MCF 10A (cell line): Measurements from ENCODE around the gene DDX59. TPM values are rescaled to one million over a fixed set of nuclear protein-coding genes. Genes with fewer than 3 reads are reported as not detected.

Experiments used
- BruUV-seq: library from RNA; stranded (reverse); fragments of 400-500 nt; replicated peaks from 2 replicates; lab custom pipeline; 2021; lab: Mats Ljungman, UMichigan
- CTCF ChIA-PET: fragments of 300-600 bp; sonication (Branson Sonifier 250); formaldehyde crosslinking; extraction: SDS; loops from one replicate; lab custom pipeline; 2021; ENCODE audit warnings: antibody characterized with exemption, inconsistent platforms; lab: Yijun Ruan, JAX
- POLR2A ChIA-PET: fragments of 300-600, 350-650 bp; sonication (Branson Sonifier 250); formaldehyde crosslinking; extraction: SDS; loops from one replicate; lab custom pipeline; 2020; ENCODE audit warnings: antibody characterized with exemption, inconsistent platforms; lab: Yijun Ruan, JAX
- DNase-seq: peaks from one replicate; pipeline ENCODE4 v3.0.0-alpha.2; 2018; ENCODE audit not compliant: unreplicated experiment
- H3K27ac Mint-ChIP-seq: one replicate; pipeline ENCODE4 v1.8.0; 2022; ENCODE audit warnings: mild to moderate bottlenecking, low read depth, mixed read lengths; ENCODE audit not compliant: unreplicated experiment
- H3K27me3 Mint-ChIP-seq: one replicate; pipeline ENCODE4 v1.8.0; 2022; ENCODE audit warnings: mixed read lengths; ENCODE audit not compliant: insufficient read depth, unreplicated experiment
- H3K36me3 Mint-ChIP-seq: one replicate; pipeline ENCODE4 v1.8.0; 2022; ENCODE audit warnings: mild to moderate bottlenecking, moderate library complexity, mixed read lengths; ENCODE audit not compliant: insufficient read depth, unreplicated experiment
- H3K4me1 Mint-ChIP-seq: one replicate; pipeline ENCODE4 v1.8.0; 2022; ENCODE audit warnings: mixed read lengths; ENCODE audit not compliant: insufficient read depth, unreplicated experiment
- H3K4me3 Mint-ChIP-seq: one replicate; pipeline ENCODE4 v1.8.0; 2022; ENCODE audit warnings: mild to moderate bottlenecking, moderate library complexity, mixed read lengths; ENCODE audit not compliant: unreplicated experiment
- H3K9me3 Mint-ChIP-seq: one replicate; pipeline ENCODE4 v1.8.0; 2022; ENCODE audit warnings: mixed read lengths; ENCODE audit not compliant: unreplicated experiment
- CTCF ChIP-seq: fragments of 200-600 bp; IDR thresholded peaks from one replicate; pipeline ENCODE4 v1.8.0; 2022; ENCODE audit warnings: antibody characterized with exemption, mild to moderate bottlenecking; ENCODE audit not compliant: unreplicated experiment
- intact Hi-C: fragments of 100-400 bp; cut with micrococcal nuclease; formaldehyde crosslinking; loops from 2 replicates; pipeline ENCODE4 v1.14.1; 2022
- total RNA-seq: library from RNA; stranded (reverse); gene quantifications from 2 replicates; pipeline ENCODE4 v1.2.3, GENCODE V29; 2022

The DDX59 gene
- total RNA-seq, 1 experiment from 2014 or later: 50.7 TPM

GRCh38 chr1:200692316-200692715 is 22.6 kb upstream of the DDX59 start:
- peaks cover 17% of the 10 kb centered on the region for H3K36me3 Mint-ChIP-seq
- TF ChIP-seq CTCF: no peak
- DNase-seq: no peak
- peaks cover 12% of the 10 kb centered on the region for H3K4me1 Mint-ChIP-seq
- no peaks in the 10 kb centered on the region for H3K9me3 Mint-ChIP-seq
- ChIA-PET CTCF (interaction anchor here (0.8 kb wide), 1 partner anchor 46 kb away, joined by 3 read pairs; no protein-coding TSS in a partner anchor), POLR2A (interaction anchor here (0.6 to 1.9 kb wide), 4 partner anchors 18 to 149 kb away, joined by 3 to 9 read pairs (median 6); partner anchors contain the start of gene DDX59)
- no peak overlapping the region for H3K27ac Mint-ChIP-seq
- intact Hi-C loops: no loop called here
- H3K4me3 Mint-ChIP-seq: no peak overlapping the region
- no TSS peak for BruUV-seq
- H3K27me3 Mint-ChIP-seq: no peaks in the 10 kb centered on the region

- intact Hi-C loops: no loop called here
- Mint-ChIP-seq H3K27me3 (no peaks in the 10 kb centered on the region), H3K36me3 (peaks cover 10% of the 10 kb centered on the region), H3K4me1 (peaks cover 5% of the 10 kb centered on the region), H3K9me3 (no peaks in the 10 kb centered on the region), H3K27ac (no peak overlapping the region), H3K4me3 (no peak overlapping the region)
- POLR2A ChIA-PET: interaction anchor here (0.7 kb wide), 1 partner anchor 22 kb away, joined by 3 read pairs; no protein-coding TSS in a partner anchor
- CTCF ChIA-PET: interaction anchor here (0.6 to 1.1 kb wide), 3 partner anchors 17 to 62 kb away, joined by 3 to 5 read pairs (median 3); partner anchors contain the start of gene DDX59
- no TSS peak for BruUV-seq
- no peak for TF ChIP-seq CTCF
- DNase-seq: no peak
Observed at GRCh38 chr1:200686620-200687019, 16.9 kb upstream of the DDX59 start.

- intact Hi-C loops: no loop called here
- peak overlapping the region; percentile 46 for H3K27ac Mint-ChIP-seq
Observed at GRCh38 chr1:200684015-200684414, 14.3 kb upstream of the DDX59 start.

More at GRCh38 chr1:200684015-200684414, 14.3 kb upstream of the DDX59 start:
- peaks cover 5% of the 10 kb centered on the region for H3K4me1 Mint-ChIP-seq
- TF ChIP-seq CTCF: no peak
- DNase-seq: peak; percentile 75
- no peaks in the 10 kb centered on the region for H3K9me3 Mint-ChIP-seq
- H3K4me3 Mint-ChIP-seq: no peak overlapping the region
- H3K27me3 Mint-ChIP-seq: no peaks in the 10 kb centered on the region
- ChIA-PET CTCF (interaction anchor here (0.7 to 1.6 kb wide), 2 partner anchors 11 to 248 kb away, joined by 3 to 4 read pairs; no protein-coding TSS in a partner anchor), POLR2A (interaction anchor here (0.6 to 8.2 kb wide), 12 partner anchors 9 to 90 kb away, joined by 3 to 88 read pairs (median 4); partner anchors contain the start of genes CAMSAP2 and DDX59)
- H3K36me3 Mint-ChIP-seq: peaks cover 5% of the 10 kb centered on the region
- BruUV-seq: no TSS peak
